GM10847 (cell line): ENCODE data around the gene SRSF8.
"Not testable (repeated sequence)": the region's sequence is repeated elsewhere in the genome, so short reads cannot be mapped to it uniquely, and the experiment has no call there.

Source experiments
- POLR2A ChIP-seq: IDR thresholded peaks from 2 replicates; pipeline ENCODE4 v1.6.1; 2011; ENCODE audit not compliant: insufficient read length; ENCODE audit errors: extremely low read depth

Gene SRSF8, protein sequence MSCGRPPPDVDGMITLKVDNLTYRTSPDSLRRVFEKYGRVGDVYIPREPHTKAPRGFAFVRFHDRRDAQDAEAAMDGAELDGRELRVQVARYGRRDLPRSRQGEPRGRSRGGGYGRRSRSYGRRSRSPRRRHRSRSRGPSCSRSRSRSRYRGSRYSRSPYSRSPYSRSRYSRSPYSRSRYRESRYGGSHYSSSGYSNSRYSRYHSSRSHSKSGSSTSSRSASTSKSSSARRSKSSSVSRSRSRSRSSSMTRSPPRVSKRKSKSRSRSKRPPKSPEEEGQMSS

DNA sequence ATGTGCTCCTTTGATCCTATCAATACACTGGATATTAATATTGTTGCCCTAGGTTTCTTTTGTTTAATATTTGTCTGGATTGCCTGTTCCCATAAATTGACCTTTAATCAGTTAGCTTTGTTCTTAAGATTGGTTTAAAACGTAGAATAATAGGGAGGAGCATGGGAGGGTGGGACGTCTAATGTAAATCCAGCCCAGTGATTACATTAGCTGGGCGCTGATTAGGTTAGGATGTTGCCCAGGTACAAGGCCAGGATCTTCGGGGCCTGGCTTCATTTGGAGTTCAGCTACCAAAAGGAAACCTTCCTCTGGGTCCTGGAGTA is at the start of gene SRSF8:
SRSF8 (plus strand) TSS at position 204 of the 323 bp plus-strand sequence. CDS start 308 bp downstream, outside the sequence.
- TF ChIP-seq POLR2A, result no peak

DNA sequence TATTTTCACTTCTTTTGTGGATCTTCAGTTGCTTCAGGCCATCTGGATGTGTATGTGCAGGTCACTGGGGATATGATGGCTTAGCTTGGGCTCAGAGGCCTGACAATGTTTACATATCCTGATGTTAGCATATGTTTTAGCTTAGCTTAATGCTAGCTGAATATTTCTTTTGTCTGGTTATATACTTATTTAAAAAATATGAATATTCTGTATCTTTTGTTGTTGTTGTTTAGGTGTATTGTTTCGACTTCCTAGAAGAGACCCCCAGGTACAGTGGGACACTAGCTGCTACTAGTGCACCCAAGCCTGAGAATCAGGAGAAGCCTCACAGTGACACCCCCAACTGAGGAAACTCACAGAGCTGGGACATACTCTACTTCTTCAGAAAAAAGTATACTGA is 41.8 kb upstream of the SRSF8 start, which contains the start of gene KDM4E:
KDM4E (plus strand) TSS at position 301 of the 400 bp plus-strand sequence. CDS start 300 bp downstream, outside the sequence.
- no peak for TF ChIP-seq POLR2A

DNA sequence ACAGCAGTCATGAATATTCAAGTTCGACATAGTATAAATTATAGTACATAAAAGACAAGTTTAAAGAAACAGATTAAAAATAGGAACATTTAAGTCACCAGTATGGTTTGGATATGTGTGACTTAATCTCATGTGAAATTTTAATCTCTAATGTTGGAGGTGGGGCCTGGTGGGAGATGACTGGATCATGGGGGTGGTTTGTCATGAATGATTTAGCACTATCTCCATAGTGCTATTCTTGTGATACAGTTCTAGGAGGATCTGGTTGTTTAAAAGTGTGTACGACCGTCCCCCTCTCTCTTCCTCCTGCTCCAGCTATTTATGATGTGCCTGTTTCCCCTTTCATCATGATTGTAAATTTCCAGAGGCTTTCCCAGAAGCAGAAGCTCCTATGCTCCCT is 38.4 kb upstream of the SRSF8 start:
- TF ChIP-seq POLR2A, result no peak

DNA sequence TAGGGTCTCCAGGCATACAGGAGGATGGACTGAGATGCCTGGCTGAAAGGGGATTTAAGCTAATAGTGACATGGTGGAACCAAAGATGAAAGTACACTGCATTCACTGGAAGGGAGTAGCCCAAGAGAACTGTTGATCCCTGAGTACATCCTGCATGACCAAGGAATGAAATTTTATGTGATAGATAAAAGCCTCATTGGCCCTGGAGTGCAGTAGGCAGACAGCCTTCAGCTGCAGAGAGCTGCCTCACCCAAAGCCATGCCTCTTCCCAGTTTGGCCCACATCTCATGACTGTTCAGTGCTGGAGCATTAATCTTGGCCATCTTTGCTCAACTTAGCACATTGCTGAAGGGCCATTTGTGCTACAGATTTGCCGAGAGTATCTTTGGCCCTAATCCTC is 33.7 kb upstream of the SRSF8 start:
- TF ChIP-seq POLR2A, result no peak

DNA sequence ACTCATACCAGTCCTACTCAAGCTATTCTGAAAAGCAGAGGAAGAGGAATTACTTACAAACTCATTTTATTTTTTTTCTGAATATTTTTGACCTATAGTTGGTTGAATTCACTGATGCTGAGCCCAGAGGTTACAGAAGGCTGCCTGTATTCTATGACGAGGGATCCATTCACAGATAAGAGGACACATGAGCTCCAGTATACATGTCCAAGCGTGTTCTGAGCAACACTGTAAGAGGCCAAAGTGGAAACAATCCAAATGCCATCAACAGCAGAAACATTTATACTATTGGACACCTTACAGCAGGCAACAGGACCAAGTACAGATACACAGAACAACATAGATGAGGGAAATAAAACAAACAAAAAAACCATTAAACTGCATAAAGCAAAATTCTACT is 31.4 kb upstream of the SRSF8 start:
- TF ChIP-seq POLR2A, result no peak

DNA sequence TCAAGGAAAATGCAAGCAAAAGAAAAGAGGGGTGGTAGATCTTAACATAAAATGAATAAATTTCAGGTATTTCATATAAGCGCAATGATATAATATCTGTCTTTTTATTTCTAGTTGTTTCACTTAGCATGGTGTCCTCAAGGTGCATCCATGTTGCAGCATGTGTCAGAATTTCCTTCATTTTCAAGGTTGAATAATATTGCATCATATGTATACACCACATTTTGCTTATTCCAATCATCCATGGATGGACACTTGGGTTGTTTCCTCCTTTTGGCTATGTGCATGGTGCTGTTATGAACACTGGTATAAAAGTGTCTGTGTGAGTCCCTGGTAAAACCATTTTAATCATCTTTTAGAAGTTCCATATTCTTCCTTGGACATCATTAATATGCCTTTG is 24.5 kb upstream of the SRSF8 start:
- no peak for TF ChIP-seq POLR2A

DNA sequence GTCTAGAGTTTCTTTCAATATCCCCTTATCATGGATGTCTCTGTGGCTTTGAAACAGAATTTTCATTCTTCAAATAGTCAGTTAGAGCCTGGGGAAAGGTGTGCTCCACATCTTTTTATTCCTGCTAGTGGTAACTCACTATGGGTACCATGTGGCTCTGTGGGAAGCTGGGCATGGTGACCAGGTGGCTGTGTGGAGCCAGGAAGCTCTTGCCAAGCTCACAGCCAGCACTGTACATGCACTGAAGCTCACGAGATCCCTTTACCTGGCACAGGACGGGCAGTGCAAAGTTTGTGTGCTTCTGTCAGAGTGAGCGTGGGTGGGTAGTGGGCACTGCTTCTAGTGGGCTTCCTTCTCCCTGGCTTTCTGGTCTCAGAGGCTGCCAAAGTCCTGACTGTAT is 23.8 kb upstream of the SRSF8 start:
- TF ChIP-seq POLR2A, result no peak

DNA sequence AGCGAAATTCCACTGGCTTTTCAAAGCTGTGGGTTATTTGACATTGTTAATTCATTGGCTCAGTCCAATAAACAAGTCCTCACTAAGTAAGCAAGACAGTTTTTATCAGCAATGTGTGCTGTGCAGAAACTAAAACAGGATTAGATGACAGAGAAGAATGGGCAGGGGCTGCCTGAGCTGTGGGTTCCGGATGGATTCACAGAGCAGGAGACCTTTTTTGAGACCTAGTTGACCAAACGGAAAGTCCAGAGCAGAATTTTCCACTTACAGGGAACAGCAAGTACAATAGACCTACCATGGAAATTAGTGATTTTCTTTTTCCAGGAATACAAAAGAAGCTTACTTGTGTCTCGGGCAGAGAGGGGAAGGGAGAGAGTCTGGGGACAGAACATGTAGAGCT is 22.7 kb upstream of the SRSF8 start:
- no peak for TF ChIP-seq POLR2A

DNA sequence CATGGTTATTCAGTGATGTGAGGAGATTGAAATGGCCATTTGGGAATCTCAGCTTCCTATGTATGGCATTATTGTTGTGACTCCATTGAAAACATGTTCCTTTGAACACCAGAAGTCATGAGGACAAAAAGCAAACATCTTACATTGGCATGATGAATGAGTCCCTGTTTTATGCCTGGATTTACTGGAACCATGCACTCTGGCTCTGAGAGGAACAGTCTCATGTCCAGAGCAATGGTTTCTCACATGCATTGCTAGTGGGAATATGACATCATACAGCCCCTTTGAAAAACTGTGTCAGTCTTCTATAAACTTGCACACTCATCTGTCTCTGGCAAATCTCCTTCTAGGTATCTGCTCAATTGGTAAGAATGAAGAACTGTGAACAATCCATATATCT is 20.9 kb upstream of the SRSF8 start:
- no peak for TF ChIP-seq POLR2A

DNA sequence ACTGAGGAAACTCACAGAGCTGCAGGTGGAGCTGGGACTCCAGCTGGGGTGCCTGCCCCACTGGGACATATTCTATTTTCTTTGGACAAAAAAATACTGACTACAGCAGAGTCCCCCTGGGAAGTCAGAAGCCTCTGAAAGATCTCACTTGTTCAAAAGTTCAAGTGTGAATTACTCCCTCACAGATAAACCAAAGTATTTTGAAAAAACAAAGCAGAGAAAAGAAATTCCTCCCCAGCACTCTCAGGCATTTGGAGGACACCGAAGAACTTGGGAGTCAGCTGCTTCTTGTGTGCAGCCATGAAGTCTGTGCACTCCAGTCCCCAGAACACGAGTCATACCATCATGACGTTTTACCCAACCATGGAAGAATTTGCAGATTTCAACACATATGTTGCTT is 17.6 kb upstream of the SRSF8 start, which contains the start of gene KDM4F:
KDM4F (plus strand) TSS at position 301 of the 400 bp plus-strand sequence.
- not testable (repeated sequence) for TF ChIP-seq POLR2A

DNA sequence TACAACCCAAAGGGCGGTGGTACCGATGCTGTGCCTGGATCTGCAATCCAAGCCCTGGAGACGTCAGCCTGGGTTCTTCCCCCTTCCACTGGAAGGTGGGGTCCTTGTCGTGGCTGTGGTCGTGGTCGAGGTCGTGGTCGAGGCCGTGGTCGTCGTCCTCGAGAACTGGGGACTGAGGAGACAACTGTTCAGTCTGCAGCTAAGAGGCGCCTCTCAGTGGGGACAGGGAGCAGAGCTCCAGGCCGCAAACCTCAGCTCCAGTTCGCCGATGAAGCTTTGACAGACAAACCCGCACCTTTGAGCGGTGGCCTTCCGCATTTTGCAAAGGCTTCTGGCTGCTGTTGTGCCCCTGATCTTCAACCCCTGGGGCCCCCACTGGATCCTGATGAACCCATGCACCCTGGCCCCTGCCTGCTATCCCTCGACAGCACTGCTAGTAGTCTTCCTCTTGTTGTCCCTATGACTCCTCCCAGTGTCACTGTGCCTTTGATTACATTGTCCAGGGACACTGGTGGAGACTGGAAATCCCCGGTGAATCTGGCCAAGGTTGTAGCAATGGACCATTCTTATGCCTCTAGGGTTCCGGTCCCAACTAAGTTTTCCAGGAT is 16.0 kb upstream of the SRSF8 start:
- no peak for TF ChIP-seq POLR2A

DNA sequence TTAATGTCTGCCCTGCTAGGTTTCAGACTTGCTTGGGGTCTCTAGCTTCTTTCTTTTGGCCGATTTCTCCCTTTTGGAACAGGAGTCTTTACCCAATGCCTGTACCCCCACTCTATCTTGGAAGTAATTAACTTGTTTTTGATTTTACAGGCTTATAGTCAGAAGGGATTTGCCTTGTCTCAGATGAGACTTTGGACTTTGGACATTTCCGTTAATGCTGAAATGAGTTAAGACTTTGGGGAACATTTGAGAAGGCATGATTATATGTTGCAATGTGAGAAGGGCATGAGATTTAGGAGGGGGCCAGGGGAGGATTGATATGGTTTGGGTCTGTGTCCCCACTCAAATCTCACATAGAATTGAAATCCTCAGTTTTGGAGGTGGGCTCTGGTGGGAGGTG is 12.4 kb upstream of the SRSF8 start:
- no peak for TF ChIP-seq POLR2A

DNA sequence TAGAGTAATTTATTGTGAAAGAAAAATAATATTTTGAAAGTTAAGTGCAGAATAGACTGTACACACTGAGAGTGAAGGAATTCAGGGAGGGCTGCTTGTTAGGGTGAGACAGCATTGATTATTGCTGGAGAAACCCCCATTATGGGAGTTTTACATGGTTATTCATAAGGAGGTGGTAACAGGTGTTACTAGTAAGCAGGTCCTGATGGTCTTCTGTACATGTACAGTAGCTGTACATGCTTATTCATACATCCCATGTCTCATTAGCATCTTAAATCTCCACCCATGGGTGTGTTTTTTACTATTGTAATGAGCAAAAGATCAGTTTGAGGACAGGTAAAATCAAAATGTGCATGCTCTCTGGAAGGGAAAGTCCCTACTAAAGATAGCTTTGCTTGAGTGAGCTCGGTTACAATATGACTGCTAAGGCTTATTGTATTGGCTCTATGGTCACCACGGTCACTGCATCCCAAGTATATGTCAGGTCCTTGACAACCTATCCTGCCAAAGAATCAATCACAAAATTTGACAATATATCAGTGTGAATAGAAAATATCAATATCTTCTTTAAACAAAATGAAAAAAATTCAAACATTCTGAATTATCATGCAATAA is 11.3 kb upstream of the SRSF8 start:
- TF ChIP-seq POLR2A, result no peak

DNA sequence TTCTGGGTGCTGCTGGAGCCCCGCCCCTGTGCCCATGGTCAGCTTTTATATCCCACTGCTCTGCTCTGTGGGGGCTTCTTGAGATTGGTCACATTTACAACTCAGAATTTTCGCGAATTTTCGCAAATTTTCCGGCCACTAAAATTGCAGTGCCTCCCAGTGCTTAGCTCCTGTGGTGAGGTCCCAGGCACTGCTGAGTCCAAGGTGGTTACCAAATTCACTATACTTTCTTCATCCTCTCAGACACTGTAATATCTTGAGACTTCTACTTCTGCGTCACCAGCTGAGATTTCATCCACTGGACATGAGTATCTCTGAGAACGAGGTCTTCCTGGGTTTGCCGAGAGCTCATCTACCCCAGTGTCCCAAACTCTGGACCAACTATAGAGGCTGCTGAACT is 8.8 kb upstream of the SRSF8 start:
- no peak for TF ChIP-seq POLR2A

DNA sequence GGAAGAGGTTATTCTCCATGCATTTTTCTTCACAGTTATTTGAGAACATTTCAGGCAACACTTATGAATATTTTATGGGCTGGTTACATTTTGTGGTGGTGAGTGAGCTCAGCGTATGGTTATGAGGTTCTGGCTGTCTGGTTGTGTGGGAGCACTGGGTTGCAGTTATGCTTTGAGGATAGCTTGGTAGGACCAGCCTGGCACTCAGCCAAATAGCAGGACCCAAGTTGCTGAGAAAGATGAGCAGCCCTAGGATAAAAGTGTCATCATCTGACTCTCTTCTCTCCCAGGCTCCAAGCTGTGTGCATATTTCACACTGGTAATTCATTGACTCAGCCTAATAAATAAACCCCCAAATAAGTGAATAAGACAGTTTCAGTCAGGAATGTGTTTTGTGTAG is 8.1 kb upstream of the SRSF8 start:
- no peak for TF ChIP-seq POLR2A

DNA sequence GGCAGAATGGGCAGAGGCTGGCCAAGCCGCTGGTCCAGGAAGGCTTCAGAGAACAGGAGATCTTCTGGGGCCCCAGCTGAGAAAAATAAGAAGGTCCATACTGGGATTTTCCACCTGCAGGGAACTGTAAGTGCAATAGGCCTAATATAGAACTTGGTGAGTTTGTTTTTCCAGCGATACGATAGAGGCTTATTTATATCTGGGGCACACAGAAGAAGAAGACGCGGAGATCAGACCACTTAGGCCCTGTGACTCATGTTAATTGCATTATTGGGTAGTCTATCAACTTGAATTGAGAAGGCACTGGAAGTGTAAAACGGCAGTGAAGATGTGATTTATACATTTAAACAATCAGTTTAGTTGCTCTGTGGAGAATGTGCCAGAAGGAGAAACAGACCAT is 7.7 kb upstream of the SRSF8 start:
- TF ChIP-seq POLR2A, result no peak
